HUDEP-2 (cell line): ENCODE results near the gene CCDC50.

Experiments
- DNase-seq, 76 experiments: peaks; one replicate each; lab custom pipeline; 2025; ENCODE audit not compliant: unreplicated experiment in 76 of 76; lab: John Stamatoyannopoulos, UW

The CCDC50 gene

DNA sequence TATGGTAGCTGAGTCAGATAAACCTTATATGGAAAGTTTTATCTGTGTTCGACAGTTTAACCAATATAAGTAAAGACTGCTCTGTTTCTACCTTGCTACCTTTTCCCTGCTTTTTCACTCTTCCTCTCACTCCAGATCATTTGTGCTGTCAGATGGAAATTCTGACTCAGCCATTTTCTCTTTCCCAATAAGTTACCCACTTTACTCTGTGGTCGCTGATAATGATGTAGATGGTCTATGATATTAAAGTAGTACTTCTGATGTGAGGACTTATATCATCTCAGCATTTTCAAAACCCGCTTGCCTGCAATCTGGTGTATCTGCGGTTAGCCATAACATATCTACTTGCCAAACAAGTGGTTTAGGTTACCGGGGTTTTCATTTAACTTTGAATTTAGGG, 16.1 kb downstream of the CCDC50 start:
- DNase-seq, result no peak

- DNase-seq, result no peak
Observed at GRCh38 chr3:191347228-191347627, 18.0 kb downstream of the CCDC50 start.

- no peak for DNase-seq
Observed at GRCh38 chr3:191348098-191348497, 18.9 kb downstream of the CCDC50 start.

- DNase-seq, result no peak
Observed at GRCh38 chr3:191350396-191351090, 21.3 kb downstream of the CCDC50 start.

GRCh38 chr3:191352014-191352413, 22.8 kb downstream of the CCDC50 start:
- no peak for DNase-seq

- no peak for DNase-seq
Observed at GRCh38 chr3:191353022-191353777, 24.0 kb downstream of the CCDC50 start.

DNA sequence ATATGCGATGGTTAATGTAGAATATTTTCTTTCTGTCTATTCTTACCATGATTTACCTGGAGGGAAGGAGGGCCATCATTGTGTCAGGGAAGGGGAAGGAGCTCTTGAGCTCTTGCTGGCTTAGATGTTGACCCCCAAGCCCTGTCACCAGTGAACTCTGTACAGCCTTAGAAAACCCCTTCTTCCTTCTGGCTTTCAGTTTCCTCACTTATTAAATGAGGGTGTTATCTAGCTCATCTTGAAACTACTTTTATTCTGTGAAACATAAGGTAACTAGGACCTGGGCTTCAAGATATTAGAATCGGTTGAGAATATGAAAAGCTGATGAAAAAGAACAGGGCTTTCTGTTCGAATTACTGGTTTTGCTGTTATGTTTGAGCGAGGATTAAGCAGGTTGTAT, 26.2 kb downstream of the CCDC50 start:
- no peak for DNase-seq

GRCh38 chr3:191356631-191357439, 27.6 kb downstream of the CCDC50 start:
- DNase-seq, result no peak

GRCh38 chr3:191357909-191358308, 28.7 kb downstream of the CCDC50 start:
- no peak for DNase-seq

- DNase-seq, result no peak
Observed at GRCh38 chr3:191358929-191359328, 29.7 kb downstream of the CCDC50 start.

GRCh38 chr3:191360620-191361019, 31.4 kb downstream of the CCDC50 start:
- no peak for DNase-seq

- no peak for DNase-seq
Observed at GRCh38 chr3:191361456-191361855, 32.3 kb downstream of the CCDC50 start.

DNA sequence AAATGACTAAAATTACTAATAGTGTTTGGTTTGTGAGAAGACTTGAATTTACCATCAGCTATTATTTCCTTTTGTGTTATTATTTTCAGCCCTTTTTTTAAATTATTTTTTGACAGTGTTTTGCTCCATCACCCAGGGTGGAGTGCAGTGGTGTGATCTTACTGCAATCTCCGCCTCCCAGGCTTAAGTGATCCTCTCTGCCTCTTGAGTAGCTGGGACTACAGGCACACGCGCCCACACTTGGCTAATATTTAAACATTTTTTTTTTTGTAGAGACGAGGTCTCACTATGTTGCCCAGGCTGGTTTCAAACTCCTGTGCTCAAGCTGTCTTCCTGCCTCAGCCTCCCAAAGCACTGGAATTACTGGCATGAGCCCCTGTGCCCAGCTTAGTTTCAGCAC, 32.8 kb downstream of the CCDC50 start:
- no peak for DNase-seq

- no peak for DNase-seq
Observed at GRCh38 chr3:191362524-191363090, 33.4 kb downstream of the CCDC50 start.

GRCh38 chr3:191363221-191363620, 34.0 kb downstream of the CCDC50 start:
- no peak for DNase-seq

- DNase-seq, result no peak
Observed at GRCh38 chr3:191366675-191367074, 37.5 kb downstream of the CCDC50 start.

DNA sequence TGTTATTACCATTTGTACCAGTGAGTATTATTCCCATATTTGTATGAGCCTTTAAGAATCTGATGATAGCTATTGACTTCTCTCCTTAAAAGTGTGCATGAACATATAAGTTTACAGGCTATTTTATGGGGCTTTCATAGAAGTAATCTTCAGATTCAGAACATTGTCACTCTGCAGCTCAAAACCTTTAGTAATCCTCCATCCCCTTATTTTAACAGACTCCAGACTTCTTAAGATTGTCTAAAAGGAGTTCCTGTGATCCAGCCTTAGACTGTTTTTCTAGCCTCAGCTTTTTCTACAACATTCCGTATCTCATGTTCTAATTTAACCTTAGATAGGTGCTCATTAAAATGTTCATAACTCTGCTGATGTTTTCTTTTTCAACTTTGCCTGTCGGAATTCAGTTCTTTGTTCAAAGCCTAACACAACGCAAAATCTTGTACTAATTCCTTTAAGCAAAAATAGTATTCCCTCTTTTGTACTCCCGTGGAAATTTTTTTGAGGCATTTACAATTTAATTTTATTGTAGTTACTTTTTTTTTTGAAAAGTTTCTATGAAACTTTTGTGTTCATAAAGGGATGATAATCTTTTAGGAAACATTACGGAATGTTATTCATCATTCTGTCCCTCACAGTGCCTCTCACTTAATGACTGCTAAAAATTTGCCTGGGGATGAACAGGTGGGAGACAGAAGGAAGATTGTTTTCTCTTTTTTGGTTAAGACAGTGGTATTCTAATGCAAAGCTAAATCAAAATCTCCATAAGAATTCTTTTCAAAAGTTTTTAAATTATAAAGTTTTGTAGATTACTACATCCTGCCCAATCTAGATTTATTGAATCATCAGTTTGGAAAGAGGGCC, 39.8 kb downstream of the CCDC50 start:
- no peak for DNase-seq

DNA sequence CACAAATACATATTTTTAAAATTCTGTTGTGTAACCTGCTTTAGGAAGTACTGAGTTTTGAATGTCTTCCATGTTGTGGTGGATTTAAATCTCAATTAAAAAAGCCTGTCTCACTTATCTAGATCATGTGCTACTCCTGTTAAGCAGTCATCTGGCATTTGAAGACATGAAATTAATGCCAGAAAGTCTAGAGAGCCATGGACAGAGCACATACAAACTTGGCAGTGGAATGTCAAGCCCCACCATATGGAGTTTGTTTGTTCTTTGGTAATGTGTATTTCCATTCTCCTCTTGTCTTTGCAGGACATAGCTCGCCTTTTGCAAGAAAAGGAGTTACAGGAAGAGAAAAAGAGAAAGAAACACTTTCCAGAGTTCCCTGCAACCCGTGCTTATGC, 40.4 kb downstream of the CCDC50 start:
- DNase-seq, result no peak

DNA sequence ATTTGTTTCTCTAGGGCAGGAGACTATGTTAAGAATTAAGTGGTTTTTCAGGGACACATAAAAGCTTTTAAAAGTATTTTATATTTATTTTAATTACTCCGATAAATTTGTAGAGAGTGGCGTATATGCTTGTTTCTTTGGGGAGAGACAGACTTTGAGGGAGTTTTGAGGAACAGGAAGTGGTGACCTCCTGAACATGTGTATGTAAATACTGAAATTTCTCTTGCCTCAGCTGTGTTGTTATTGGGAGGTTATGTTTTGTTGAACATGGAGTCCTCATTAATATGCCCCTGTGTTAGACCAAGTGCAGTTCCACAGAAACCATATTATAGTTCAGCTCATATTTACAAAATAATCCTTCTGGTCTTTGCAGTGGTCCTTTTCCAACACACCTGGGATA, 42.9 kb downstream of the CCDC50 start:
- DNase-seq, result no peak

DNA sequence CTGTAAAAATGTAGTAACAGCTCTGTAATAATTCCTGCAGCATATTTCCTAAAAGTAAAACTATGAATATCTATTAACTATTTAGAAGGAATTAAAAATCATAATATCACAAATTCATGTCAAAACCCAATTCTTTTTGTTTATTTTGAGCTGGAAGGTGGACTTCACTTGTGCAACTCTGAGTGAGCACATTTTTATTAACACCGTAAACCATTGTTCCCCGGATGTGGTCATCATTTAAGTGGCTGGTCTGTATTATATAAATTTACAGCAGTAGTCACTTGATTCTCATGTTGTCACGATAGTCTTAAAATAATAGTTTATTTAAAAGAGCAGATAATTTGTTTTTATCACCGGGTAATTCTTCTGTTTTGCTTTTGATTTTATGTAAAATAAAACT, 44.1 kb downstream of the CCDC50 start:
- DNase-seq, result no peak
